ENCODE data around the gene PRRG4.

DNA sequence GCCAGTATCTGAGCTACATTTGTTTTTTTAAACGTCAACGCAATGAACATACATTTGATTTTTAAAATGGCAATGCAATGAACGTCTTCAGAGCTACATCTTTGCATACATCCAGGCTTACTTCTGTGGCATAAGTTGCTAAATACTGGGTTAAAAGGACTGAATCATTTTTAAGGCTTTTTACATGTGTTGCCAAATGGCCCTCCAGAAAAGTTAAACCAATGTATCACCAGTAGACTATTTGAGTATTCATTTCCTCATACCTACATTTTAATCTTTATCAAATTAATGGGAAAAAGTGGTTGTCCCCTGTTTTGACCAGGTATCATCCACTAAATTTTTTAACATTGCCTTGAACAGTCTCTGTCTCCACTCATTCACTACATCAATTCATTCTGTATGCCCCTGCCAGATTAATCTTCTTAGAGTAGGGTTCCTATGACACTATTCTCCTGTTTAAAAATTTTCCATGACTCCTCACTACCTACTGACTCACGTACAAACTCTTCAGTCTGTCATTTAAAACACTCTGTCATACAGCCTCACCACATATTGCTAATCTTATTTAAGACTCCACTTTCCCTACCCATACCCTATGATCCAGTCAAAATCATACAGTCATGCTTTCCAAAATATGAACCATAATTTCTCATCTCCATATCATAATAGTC, 12.4 kb upstream of the PRRG4 start:
- TF ChIP-seq, protein P1, sequence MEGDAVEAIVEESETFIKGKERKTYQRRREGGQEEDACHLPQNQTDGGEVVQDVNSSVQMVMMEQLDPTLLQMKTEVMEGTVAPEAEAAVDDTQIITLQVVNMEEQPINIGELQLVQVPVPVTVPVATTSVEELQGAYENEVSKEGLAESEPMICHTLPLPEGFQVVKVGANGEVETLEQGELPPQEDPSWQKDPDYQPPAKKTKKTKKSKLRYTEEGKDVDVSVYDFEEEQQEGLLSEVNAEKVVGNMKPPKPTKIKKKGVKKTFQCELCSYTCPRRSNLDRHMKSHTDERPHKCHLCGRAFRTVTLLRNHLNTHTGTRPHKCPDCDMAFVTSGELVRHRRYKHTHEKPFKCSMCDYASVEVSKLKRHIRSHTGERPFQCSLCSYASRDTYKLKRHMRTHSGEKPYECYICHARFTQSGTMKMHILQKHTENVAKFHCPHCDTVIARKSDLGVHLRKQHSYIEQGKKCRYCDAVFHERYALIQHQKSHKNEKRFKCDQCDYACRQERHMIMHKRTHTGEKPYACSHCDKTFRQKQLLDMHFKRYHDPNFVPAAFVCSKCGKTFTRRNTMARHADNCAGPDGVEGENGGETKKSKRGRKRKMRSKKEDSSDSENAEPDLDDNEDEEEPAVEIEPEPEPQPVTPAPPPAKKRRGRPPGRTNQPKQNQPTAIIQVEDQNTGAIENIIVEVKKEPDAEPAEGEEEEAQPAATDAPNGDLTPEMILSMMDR (conservative IDR thresholded peaks at IDR 0.05 in 1 of 2, IDR thresholded peaks at IDR 0.05 in 1 of 2; ENCODE audit: low read depth in 1 of 2, low read length in 2 of 2): no peak
- no peak for TF ChIP-seq EZH2 (IDR thresholded peaks at IDR 0.05; ENCODE audit: low read length, missing control alignments)

All from fibroblast of lung (primary cell).